ENCODE measurements around the gene AGMO. TPM values are rescaled to one million over a fixed set of nuclear protein-coding genes. Genes with fewer than 3 reads are reported as not detected.

The AGMO gene
- total and polyA plus RNA-seq, 2 donors (not counting 1 experiment from before 2014, with no cell fraction given), result not detected

DNA sequence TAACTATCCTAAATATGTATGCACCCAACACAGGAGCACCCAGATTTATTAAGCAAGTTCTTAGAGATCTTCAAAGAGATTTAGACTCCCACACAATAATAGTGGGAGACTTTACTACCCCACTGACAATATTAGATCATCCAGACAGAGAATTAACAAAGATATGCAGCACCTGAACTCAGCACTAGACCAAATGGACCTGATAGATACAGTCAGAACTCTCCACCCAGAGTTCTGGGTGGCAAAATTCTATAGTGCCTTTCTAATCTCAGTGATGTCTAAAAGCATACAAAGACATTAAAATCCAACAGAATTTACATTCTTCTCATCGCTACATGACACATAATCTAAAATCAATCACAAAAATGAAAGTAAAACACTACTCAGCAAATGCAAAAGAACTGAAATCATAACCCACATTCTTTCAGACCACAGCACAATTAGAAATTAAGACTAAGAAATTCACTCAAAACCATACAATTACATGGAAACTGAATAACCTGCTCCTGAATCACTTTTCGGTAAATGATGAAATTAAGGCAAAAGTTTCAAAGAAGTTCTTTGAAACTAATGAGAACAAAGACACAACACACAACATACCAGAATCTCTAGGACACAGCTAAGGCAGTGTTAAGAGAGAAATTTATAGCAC, 183.2 kb downstream of the AGMO start:
- no peaks in the 10 kb centered on the region for H4K20me1 ChIP-seq (ENCODE audit: control insufficient read depth, insufficient read depth, low read length, poor library complexity, severe bottlenecking)
- H3K4me1 ChIP-seq (ENCODE audit: control insufficient read depth in 2 of 2, insufficient read depth in 2 of 2, low read length in 2 of 2), result no peaks in the 10 kb centered on the region
- H3K9ac ChIP-seq (ENCODE audit: low read length), result no peak overlapping the region
- H3K4me3 Mint-ChIP-seq, result no peak overlapping the region
- no peaks in the 10 kb centered on the region for H3K27me3 Mint-ChIP-seq
- ChIA-PET POLR2A (no interaction called here), CTCF (no interaction called here)
- ATAC-seq (ENCODE audit: low read depth) (no peak), DNase-seq (no peak)
- no peaks in the 10 kb centered on the region for H3K4me1 Mint-ChIP-seq
- H3K27ac ChIP-seq (ENCODE audit: low read length in 2 of 2), result no peak overlapping the region
- H3K9me3 ChIP-seq (ENCODE audit: control extremely low read depth in 1 of 3, control insufficient read depth in 2 of 3, insufficient read depth in 1 of 3, low read length in 2 of 3), result no peaks in the 10 kb centered on the region
- no peaks in the 10 kb centered on the region for H3K36me3 ChIP-seq (replicated peaks in 1 of 2; ENCODE audit: control extremely low read depth in 1 of 2, control insufficient read depth in 1 of 2, extremely low read depth in 1 of 2, insufficient read depth in 2 of 2, low read length in 1 of 2)
- no peak for TF ChIP-seq CTCF (IDR thresholded peaks at IDR 0.05)
- no peak for TF ChIP-seq EZH2 (IDR thresholded peaks at IDR 0.05; ENCODE audit: borderline replicate concordance, insufficient read depth, low read depth, low read length, poor library complexity, severe bottlenecking)
- H3K4me3 ChIP-seq (ENCODE audit: control extremely low read depth in 1 of 5, extremely low read depth in 1 of 5, insufficient read depth in 1 of 5, low read depth in 2 of 5, low read length in 4 of 5), result no peak overlapping the region
- WGBS (ENCODE audit: insufficient coverage), result no CpG with 5 or more reads among the region's 2 CpGs
- H3K27ac Mint-ChIP-seq, result no peak overlapping the region
- H3K9me3 Mint-ChIP-seq (ENCODE audit: insufficient read depth), result no peaks in the 10 kb centered on the region
- H3K79me2 ChIP-seq (ENCODE audit: control insufficient read depth, insufficient read depth, low read length), result no peaks in the 10 kb centered on the region
- intact Hi-C loops (cut with micrococcal nuclease), result no loop called here
- H3K27me3 ChIP-seq (replicated peaks in 1 of 4; ENCODE audit: control extremely low read depth in 1 of 4, control insufficient read depth in 3 of 4, insufficient read depth in 4 of 4, low read length in 3 of 4), result no peaks in the 10 kb centered on the region
- no peak overlapping the region for H3K4me2 ChIP-seq (replicated peaks; ENCODE audit: low read depth, low read length, poor library complexity, severe bottlenecking)
- H2AFZ ChIP-seq (ENCODE audit: insufficient read depth, low read depth, low read length, poor library complexity, severe bottlenecking), result no peak overlapping the region

- H3K27me3 Mint-ChIP-seq, result no peaks in the 10 kb centered on the region
Measured at GRCh38 chr7:15376600-15376999, 185.2 kb downstream of the AGMO start.

More at GRCh38 chr7:15376600-15376999, 185.2 kb downstream of the AGMO start:
- Histone ChIP-seq H3K9ac (ENCODE audit: low read length) (no peak overlapping the region), H4K20me1 (ENCODE audit: control insufficient read depth, insufficient read depth, low read length, poor library complexity, severe bottlenecking) (no peaks in the 10 kb centered on the region), H3K9me3 (ENCODE audit: control extremely low read depth in 1 of 3, control insufficient read depth in 2 of 3, insufficient read depth in 1 of 3, low read length in 2 of 3) (no peaks in the 10 kb centered on the region), H3K27me3 (replicated peaks in 1 of 4; ENCODE audit: control extremely low read depth in 1 of 4, control insufficient read depth in 3 of 4, insufficient read depth in 4 of 4, low read length in 3 of 4) (no peaks in the 10 kb centered on the region), H3K27ac (ENCODE audit: low read length in 2 of 2) (no peak overlapping the region), H3K4me3 (ENCODE audit: control extremely low read depth in 1 of 5, extremely low read depth in 1 of 5, insufficient read depth in 1 of 5, low read depth in 2 of 5, low read length in 4 of 5) (no peak overlapping the region), H3K4me1 (ENCODE audit: control insufficient read depth in 2 of 2, insufficient read depth in 2 of 2, low read length in 2 of 2) (no peaks in the 10 kb centered on the region), H2AFZ (ENCODE audit: insufficient read depth, low read depth, low read length, poor library complexity, severe bottlenecking) (no peak overlapping the region), H3K4me2 (replicated peaks; ENCODE audit: low read depth, low read length, poor library complexity, severe bottlenecking) (no peak overlapping the region), H3K36me3 (replicated peaks in 1 of 2; ENCODE audit: control extremely low read depth in 1 of 2, control insufficient read depth in 1 of 2, extremely low read depth in 1 of 2, insufficient read depth in 2 of 2, low read length in 1 of 2) (no peaks in the 10 kb centered on the region), H3K79me2 (ENCODE audit: control insufficient read depth, insufficient read depth, low read length) (no peaks in the 10 kb centered on the region)
- ChIA-PET CTCF (no interaction called here), POLR2A (no interaction called here)
- Mint-ChIP-seq H3K4me1 (no peaks in the 10 kb centered on the region), H3K9me3 (ENCODE audit: insufficient read depth) (no peaks in the 10 kb centered on the region), H3K4me3 (no peak overlapping the region), H3K27ac (no peak overlapping the region)
- DNase-seq, result no peak
- ATAC-seq (ENCODE audit: low read depth), result no peak
- intact Hi-C loops (cut with micrococcal nuclease), result no loop called here
- no CpG with 5 or more reads among the region's 2 CpGs for WGBS (ENCODE audit: insufficient coverage)
- TF ChIP-seq CTCF (IDR thresholded peaks at IDR 0.05), result no peak
- no peak for TF ChIP-seq EZH2 (IDR thresholded peaks at IDR 0.05; ENCODE audit: borderline replicate concordance, insufficient read depth, low read depth, low read length, poor library complexity, severe bottlenecking)

All from B cell (primary cell).